Bronchial epithelial cell (primary cell): ENCODE measurements around the gene PPP1R13L. TPM values are rescaled to one million over a fixed set of nuclear protein-coding genes. Genes with fewer than 3 reads are reported as not detected.
A peak's percentile ranks its signal among the peaks of the same experiment; 100 is the strongest.

Experiments used
- DNase-seq: peaks from one replicate; pipeline ENCODE4 v3.0.0-alpha.2; 2010; ENCODE audit warnings: low read depth
- FAIRE-seq: peaks from 2 replicates; lab custom pipeline; 2011; peaks lifted over from hg19 to GRCh38; lab: Jason Lieb, UNC
- H3K27me3 ChIP-seq: 2 replicates; pipeline ENCODE4 v1.5.1; 2011; ENCODE audit warnings: low read length; ENCODE audit not compliant: control insufficient read depth, insufficient read depth
- H3K36me3 ChIP-seq: 2 replicates; pipeline ENCODE4 v1.5.1; 2011; ENCODE audit warnings: low read length; ENCODE audit not compliant: control insufficient read depth, insufficient read depth
- H3K4me3 ChIP-seq: 2 replicates; pipeline ENCODE4 v1.5.1; 2011; ENCODE audit warnings: mild to moderate bottlenecking, low read depth, low read length, control low read depth
- total RNA-seq: library from RNA; depleted of rRNA; stranded (reverse); fragments of >200 nt; gene quantifications from 2 replicates; pipeline ENCODE4 v1.2.1, GENCODE V29; 2014
- TF ChIP-seq, protein P1 (sequence below): IDR thresholded peaks from 2 replicates; pipeline ENCODE4 v1.5.1; 2011; ENCODE audit warnings: mild to moderate bottlenecking, moderate library complexity, low read length, control low read depth, inconsistent platforms; ENCODE audit not compliant: insufficient read depth, severe bottlenecking

PPP1R13L gene
- total RNA-seq, 1 donor from 2014 or later = 16.6 TPM

DNA sequence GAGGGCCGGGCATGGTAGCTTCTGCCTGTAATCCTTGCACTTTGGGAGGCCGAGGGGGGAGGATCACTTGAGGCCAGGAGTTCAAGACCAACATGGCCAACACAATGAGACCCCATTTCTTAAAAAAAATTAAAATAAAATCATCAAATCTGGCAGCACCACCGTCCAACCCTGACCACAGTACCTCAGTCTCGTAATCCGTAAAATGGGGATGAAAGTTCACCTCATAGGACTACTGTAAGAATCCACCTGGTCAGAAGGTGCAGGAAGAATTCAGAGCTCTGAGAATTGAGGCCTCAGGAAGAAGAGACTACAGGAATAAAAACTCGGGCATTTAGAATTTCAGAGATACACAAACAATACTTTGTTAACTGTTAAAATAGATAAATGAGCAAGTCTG, 3.1 kb downstream of the PPP1R13L start:
- H3K36me3 ChIP-seq = peaks cover 11% of the 10 kb centered on the region
- TF ChIP-seq, protein P1, sequence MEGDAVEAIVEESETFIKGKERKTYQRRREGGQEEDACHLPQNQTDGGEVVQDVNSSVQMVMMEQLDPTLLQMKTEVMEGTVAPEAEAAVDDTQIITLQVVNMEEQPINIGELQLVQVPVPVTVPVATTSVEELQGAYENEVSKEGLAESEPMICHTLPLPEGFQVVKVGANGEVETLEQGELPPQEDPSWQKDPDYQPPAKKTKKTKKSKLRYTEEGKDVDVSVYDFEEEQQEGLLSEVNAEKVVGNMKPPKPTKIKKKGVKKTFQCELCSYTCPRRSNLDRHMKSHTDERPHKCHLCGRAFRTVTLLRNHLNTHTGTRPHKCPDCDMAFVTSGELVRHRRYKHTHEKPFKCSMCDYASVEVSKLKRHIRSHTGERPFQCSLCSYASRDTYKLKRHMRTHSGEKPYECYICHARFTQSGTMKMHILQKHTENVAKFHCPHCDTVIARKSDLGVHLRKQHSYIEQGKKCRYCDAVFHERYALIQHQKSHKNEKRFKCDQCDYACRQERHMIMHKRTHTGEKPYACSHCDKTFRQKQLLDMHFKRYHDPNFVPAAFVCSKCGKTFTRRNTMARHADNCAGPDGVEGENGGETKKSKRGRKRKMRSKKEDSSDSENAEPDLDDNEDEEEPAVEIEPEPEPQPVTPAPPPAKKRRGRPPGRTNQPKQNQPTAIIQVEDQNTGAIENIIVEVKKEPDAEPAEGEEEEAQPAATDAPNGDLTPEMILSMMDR = no peak
- no peak overlapping the region for H3K4me3 ChIP-seq
- H3K27me3 ChIP-seq = no peaks in the 10 kb centered on the region
- no peak for FAIRE-seq
- no peak for DNase-seq

DNA sequence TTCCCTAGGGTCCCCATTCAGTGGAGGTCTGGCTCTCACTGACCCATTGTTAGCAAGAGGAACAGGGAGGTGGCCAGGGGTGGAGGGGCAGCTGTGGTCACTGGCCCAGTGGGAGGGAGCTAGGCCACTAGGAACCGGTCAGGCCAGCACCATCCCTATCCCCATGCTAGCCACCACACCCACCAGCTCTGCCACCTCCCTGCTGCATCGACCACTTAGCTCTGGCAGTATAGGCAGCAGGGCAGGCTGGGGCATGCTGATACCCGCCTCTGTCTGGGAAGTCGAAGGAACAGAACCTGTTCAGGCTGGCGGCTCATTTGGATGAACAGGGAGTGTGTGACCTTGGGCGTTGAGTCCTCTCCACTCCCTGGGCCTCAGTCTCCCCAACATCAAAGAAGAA, 4.7 kb downstream of the PPP1R13L start:
- peaks cover 18% of the 10 kb centered on the region for H3K36me3 ChIP-seq
- FAIRE-seq (peak; percentile 93), DNase-seq (peak; percentile 93)
- TF ChIP-seq, protein P1 = no peak
- no peak overlapping the region for H3K4me3 ChIP-seq
- H3K27me3 ChIP-seq = no peaks in the 10 kb centered on the region

DNA sequence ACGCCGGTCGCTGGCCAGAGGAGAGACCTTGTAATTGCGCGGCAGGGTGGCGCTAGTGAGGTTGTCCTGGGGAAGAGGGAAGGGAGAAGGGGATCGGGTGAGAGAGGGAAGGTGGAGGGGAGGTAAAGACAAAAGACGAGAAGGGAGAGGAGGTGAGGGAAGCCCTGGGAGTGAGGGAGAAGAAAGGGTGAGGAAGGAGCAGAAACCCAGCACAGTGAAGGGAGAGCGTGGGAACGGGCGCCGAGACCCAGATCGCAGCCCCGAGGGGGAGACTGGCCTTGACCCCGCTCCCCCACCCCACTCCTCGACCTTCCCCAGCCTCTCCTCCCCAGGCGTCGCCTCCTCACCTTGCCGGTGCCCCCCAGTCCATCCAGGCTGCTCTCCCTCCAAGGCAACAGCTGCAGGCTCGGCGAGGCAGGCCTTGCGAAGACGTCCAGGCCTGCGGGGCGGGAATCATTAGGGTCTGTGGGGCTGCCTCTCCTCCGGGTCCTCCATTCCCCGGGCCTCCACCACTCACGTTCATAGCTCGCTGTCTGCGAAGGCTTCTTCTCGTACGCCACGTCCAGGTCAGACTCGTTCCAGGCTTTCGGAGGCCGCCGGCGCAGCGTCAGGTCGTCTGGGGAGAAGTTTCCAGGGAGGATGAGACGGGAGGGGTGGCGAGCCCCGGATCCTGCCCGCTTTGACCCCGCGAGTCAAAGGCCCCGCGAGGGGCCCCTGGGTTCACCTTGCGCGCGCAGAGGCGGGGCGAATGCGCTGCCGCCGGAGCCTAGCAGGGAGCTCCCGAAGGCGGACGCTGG, 8.8 kb downstream of the PPP1R13L start:
- TF ChIP-seq, protein P1 = no peak
- FAIRE-seq (no peak), DNase-seq (no peak)
- H3K4me3 ChIP-seq = no peak overlapping the region
- H3K27me3 ChIP-seq = no peaks in the 10 kb centered on the region
- H3K36me3 ChIP-seq = peaks cover 30% of the 10 kb centered on the region

DNA sequence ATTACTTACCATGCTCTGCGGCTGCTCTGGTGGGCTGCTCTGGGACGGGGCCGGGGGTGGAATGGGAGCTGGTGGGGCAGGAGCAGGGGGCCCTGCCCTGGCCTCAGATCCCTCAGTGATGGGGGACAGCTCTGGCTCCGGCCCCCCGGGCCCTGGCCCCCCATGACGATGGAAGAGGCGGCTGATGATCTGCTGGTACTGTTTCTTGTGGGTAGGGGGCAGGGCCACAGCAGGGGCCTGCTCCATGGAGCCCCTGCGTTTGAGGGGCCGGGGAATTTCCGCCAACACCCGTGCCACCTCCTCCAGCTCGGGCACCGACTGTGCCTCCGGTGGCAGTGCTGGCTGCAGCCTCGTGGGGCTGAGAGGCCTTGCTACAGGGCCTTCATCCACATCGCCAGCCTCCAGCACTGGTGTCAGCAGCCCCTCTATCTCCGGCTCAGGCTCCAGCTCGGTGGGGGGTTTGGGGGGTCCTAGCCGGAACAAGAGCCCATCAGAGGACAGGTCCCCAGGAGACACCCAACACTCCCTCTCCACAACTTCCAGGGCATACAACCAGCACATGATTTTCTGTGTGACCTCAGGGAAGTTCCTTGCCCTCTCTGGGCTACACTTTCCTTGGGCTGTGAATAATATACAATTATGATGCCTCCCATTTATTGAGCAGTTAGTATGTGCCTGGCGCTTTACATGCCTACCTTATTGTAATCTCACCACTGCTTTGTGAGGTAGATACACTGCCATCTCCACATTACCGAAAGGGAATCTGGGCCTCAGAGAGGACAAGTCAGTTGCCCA, 12.8 kb downstream of the PPP1R13L start:
- FAIRE-seq = no peak
- DNase-seq = no peak
- TF ChIP-seq, protein P1 = no peak
- Histone ChIP-seq H3K4me3 (no peak overlapping the region), H3K27me3 (no peaks in the 10 kb centered on the region), H3K36me3 (peaks cover 24% of the 10 kb centered on the region)

DNA sequence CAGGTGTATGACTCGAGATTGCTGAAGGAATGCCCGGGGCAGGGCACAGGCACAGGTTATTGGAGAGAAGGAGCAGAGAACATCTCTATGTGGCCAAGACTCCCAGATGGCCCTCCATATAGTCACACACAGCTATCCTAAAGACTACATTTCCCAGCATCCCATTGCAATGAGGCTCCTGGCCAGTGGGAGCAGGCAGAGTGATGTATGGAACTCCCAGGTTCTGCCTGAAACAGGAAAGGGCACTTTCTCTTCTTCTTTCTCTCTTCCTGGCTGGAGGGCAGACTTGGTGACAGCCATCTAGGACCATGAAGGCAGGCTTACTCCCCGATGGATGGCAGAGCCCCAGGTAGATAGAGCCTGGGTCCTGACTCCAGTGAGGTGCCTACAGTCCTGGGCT, 13.5 kb downstream of the PPP1R13L start:
- no peak for FAIRE-seq
- peaks cover 21% of the 10 kb centered on the region for H3K36me3 ChIP-seq
- TF ChIP-seq, protein P1 = no peak
- H3K4me3 ChIP-seq = no peak overlapping the region
- no peak for DNase-seq
- no peaks in the 10 kb centered on the region for H3K27me3 ChIP-seq
